GM18505 (cell line): Measurements from ENCODE around the gene DHX36.

Experiments used
- ATAC-seq: cut with Tn5 transposase; IDR thresholded peaks from one replicate; pipeline ENCODE4 v1.9.1; 2021; ENCODE audit not compliant: unreplicated experiment
- POLR2A ChIP-seq: IDR thresholded peaks from 4 replicates; pipeline ENCODE4 v1.6.1; 2011; ENCODE audit warnings: borderline replicate concordance; ENCODE audit not compliant: insufficient read depth, insufficient read length; ENCODE audit errors: extremely low read depth

The DHX36 gene, protein sequence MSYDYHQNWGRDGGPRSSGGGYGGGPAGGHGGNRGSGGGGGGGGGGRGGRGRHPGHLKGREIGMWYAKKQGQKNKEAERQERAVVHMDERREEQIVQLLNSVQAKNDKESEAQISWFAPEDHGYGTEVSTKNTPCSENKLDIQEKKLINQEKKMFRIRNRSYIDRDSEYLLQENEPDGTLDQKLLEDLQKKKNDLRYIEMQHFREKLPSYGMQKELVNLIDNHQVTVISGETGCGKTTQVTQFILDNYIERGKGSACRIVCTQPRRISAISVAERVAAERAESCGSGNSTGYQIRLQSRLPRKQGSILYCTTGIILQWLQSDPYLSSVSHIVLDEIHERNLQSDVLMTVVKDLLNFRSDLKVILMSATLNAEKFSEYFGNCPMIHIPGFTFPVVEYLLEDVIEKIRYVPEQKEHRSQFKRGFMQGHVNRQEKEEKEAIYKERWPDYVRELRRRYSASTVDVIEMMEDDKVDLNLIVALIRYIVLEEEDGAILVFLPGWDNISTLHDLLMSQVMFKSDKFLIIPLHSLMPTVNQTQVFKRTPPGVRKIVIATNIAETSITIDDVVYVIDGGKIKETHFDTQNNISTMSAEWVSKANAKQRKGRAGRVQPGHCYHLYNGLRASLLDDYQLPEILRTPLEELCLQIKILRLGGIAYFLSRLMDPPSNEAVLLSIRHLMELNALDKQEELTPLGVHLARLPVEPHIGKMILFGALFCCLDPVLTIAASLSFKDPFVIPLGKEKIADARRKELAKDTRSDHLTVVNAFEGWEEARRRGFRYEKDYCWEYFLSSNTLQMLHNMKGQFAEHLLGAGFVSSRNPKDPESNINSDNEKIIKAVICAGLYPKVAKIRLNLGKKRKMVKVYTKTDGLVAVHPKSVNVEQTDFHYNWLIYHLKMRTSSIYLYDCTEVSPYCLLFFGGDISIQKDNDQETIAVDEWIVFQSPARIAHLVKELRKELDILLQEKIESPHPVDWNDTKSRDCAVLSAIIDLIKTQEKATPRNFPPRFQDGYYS

GRCh38 chr3:154323891-154324738 is at the start of gene DHX36:
Gene DHX36, minus strand, starts transcription at chr3:154324487. Its CDS starts 71 bp downstream, at chr3:154324416.
- ATAC-seq, result peak; percentile 95
- peak; percentile 94 for TF ChIP-seq POLR2A

GRCh38 chr3:154367221-154367620 is 42.9 kb upstream of the DHX36 start:
- ATAC-seq, result no peak
- no peak for TF ChIP-seq POLR2A

DNA sequence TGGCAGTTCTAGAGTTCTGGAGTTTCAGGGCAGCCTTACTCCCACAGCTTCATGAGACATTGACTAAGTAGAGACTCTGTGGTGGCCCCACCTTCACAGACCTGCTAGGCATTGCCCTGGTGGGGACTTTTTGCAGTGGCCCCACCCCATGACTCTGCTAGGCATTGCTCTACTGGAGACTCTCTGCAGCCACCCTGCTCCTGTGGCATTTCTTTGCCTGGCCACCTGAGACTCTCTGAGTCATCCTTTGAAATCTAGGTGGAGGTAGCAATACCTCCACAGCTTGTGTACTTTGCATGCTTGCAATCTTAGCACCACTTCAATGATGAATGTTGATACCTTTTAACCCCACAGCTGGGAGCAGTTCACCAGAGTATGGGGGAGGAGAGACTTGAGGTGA is 40.6 kb upstream of the DHX36 start:
- no peak for ATAC-seq
- no peak for TF ChIP-seq POLR2A

- TF ChIP-seq POLR2A, result no peak
- no peak for ATAC-seq
Observed at GRCh38 chr3:154361099-154361498, 36.8 kb upstream of the DHX36 start.

DNA sequence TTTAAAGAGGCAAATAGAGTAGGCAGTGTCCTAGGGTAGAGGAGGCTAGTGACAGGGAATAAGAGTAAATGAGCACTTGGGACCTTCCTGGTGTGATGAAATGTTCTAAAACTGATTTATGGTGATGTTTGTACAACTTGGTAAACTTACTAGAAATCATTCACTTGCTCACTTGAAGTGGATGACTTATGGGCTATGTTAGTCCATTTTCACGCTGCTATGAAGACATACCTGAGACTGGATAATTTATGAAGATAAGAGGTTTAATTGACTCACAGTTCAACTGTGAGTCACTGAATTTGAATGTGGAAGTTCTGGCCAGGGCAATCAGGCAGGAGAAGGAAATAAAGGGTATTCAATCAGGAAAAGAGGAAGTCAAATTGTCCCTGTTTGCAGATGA is 31.7 kb upstream of the DHX36 start:
- no peak for ATAC-seq

GRCh38 chr3:154349223-154349622 is 24.9 kb upstream of the DHX36 start:
- no peak for TF ChIP-seq POLR2A
- ATAC-seq, result no peak

More for the DNA sequence above, 31.7 kb upstream of the DHX36 start:
- TF ChIP-seq POLR2A, result no peak

DNA sequence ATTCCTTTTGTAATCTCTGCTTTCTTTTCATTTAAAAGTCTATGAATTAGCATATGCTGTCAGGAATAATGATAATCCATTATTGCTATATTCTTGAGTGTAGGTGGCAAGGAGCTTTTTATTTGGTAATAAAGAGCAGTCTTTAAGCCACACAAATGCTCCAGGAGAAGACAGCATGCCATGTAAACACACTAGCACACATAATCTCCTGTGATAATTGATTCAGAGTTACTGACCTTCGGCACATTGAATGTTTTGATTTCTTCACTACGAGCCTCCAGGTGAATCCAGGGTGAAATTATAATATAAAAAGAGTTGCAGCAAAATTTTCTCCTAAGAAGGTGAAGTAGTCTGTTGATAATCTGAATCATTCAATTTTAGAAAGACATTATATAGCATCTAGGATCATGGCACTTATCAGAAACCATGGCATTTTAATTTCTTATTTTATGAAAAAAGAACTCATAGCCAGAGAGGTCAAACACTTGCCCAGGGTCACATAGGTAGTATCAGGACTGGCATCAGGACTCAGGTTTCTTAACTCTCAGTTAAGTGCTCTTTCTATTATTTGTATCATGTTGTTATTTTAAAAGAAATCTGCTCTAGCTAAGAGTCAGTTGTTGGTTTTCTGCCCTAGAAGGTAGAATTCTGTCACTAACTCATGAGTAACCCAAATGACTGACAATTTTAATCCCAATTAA is 21.3 kb upstream of the DHX36 start:
- no peak for TF ChIP-seq POLR2A
- no peak for ATAC-seq

DNA sequence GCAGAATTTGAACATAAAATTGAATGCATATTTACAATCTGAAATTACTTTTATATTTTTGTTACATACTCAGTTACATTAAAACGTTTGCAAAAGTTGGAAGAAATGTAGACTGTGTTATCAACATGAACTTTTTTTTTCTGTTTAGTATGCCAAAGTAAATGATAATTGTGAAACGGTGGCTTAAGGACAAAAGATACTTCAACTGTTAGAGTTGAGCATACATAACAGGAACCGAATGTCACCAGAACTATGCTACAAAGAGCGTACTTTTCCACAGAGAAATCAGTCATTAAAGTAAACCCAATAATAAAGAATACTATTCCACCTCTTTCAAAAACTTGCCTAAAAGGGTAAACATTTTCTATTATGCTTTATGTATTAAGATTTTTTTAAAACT is 14.3 kb upstream of the DHX36 start:
- ATAC-seq, result no peak
- no peak for TF ChIP-seq POLR2A

DNA sequence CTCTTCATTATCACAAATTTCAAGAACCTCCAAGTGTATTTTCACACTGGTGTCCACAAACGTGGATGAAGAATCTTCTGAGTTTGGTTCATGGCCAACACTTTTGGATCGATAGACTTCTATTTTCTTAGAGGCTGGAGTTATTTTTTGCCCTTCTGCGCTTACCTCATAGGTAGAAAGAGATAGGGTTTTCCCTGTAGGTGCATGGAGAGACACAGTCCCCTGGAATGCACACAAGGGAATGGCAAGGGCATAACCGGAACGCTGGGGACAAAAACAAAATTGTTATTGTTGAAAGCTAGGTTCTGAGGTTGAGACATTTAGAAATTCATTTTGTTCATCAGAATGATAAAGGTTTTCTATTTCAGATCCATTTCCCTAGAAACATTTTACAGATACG is 13.7 kb upstream of the DHX36 start:
- no peak for ATAC-seq
- no peak for TF ChIP-seq POLR2A

- peak; percentile 53 for ATAC-seq
- no peak for TF ChIP-seq POLR2A
Observed at GRCh38 chr3:154334973-154335420, 10.7 kb upstream of the DHX36 start.

DNA sequence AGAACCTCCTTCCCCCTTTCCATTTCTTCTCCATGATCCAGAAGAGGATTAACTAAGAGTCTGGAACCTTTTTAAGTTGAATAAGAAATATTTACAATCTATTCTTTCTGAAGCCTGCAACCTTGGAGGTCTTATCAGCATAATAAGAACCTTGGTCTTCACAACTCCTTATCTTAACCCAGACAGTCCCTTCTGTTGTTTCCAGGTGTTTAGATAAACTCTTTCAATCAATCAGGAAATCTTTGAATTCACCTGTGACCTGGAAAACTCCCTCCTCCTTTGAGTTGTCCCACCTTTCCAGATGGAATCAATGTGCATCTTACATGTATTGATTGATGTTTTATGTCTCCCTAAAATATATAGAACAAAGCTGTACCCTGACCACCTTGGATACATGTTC is 3.6 kb upstream of the DHX36 start:
- TF ChIP-seq POLR2A, result no peak
- no peak for ATAC-seq

DNA sequence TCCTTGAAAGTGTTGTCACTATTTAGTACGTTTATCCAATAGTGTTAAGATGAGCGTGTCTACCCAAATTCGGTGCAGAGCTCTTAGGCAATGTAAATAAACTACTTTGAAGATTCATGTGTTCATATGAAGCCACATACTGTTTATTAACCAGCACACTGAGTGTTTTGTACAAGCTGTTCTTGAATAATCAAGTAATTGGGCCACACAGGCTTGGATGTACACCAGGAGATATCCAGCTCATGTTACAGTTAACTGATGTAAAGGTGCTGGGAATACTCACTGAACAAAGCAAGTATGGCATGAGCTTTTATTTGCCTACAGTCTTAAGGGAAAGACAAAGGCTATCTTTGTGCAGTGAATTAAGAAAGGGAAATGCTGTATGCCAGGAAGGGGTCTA is 632 bp upstream of the DHX36 start:
- no peak for TF ChIP-seq POLR2A
- ATAC-seq, result no peak
